HL-60 (cell line): ENCODE measurements around the gene KLHL36.

Experiments used
- DNase-seq, 2 experiments: peaks; one replicate each; pipeline ENCODE4 v3.0.0-alpha.2; 2010 to 2020; ENCODE audit warnings: low read depth in 1 of 2, low spot score in 1 of 2
- H3K27ac ChIP-seq: fragments of 250-450 bp; sonication (Bioruptor Pico); replicated peaks from 2 replicates; pipeline ENCODE4 v1.5.1; 2020; ENCODE audit warnings: mild to moderate bottlenecking, moderate library complexity
- H3K27me3 ChIP-seq: fragments of 250-450 bp; sonication (Bioruptor Pico); 2 replicates; pipeline ENCODE4 v1.5.1; 2021; ENCODE audit warnings: mild to moderate bottlenecking, moderate library complexity; ENCODE audit not compliant: insufficient read depth, poor library complexity, severe bottlenecking
- H3K4me3 ChIP-seq: replicated peaks from 2 replicates; pipeline ENCODE4 v1.5.1; 2011; ENCODE audit warnings: mild to moderate bottlenecking, control low read depth, low read length; ENCODE audit not compliant: insufficient read depth
- GABPA ChIP-seq: IDR thresholded peaks from 2 replicates; pipeline ENCODE4 v1.6.1; 2012; ENCODE audit warnings: low read depth
- POLR2AphosphoS5 ChIP-seq: IDR thresholded peaks from 2 replicates; pipeline ENCODE4 v1.6.1; 2012; ENCODE audit warnings: low read depth
- SPI1 ChIP-seq: IDR thresholded peaks from 2 replicates; pipeline ENCODE4 v1.6.1; 2012; ENCODE audit warnings: low read depth, mild to moderate bottlenecking, borderline replicate concordance
- TF ChIP-seq, protein P1 (sequence below): IDR thresholded peaks from 2 replicates; pipeline ENCODE4 v1.6.1; 2012; ENCODE audit warnings: low read depth; ENCODE audit not compliant: insufficient replicate concordance
- TF ChIP-seq, protein P2 (sequence below): IDR thresholded peaks from one replicate; pipeline ENCODE4 v1.5.1; 2011; ENCODE audit warnings: low read length, control low read depth, inconsistent platforms; ENCODE audit not compliant: insufficient read depth

The KLHL36 gene

DNA sequence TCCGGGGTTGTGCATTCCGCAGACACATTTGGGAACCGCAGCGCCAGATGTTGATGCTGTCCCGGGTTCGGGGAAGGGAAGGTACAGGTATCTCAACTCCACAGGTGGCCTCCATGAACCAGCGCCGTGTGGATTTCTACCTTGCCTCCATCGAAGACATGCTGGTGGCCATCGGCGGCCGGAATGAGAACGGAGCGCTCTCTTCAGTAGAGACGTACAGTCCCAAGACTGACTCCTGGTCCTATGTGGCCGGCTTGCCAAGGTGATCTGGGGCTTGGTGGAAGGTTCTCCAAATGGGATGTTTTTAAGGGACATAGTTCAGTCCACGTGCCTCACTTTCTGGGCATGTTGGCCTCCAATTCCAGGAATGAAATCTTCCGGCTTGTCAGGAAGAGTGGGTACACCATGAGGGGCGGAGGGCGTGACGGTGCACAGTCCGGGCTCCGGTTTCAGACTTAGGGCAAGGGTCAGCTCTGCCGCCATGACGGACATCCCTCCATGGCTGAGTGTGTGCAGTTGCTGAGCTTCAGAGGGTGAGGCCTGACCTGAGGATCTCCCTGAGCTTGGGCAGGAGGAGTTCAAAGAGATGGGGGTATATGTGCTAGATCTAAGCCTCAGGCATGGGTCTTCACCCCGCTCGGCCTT lies 11.5 kb downstream of the KLHL36 start:
- DNase-seq = no peak
- H3K27me3 ChIP-seq = no peaks in the 10 kb centered on the region
- TF ChIP-seq, protein P1, sequence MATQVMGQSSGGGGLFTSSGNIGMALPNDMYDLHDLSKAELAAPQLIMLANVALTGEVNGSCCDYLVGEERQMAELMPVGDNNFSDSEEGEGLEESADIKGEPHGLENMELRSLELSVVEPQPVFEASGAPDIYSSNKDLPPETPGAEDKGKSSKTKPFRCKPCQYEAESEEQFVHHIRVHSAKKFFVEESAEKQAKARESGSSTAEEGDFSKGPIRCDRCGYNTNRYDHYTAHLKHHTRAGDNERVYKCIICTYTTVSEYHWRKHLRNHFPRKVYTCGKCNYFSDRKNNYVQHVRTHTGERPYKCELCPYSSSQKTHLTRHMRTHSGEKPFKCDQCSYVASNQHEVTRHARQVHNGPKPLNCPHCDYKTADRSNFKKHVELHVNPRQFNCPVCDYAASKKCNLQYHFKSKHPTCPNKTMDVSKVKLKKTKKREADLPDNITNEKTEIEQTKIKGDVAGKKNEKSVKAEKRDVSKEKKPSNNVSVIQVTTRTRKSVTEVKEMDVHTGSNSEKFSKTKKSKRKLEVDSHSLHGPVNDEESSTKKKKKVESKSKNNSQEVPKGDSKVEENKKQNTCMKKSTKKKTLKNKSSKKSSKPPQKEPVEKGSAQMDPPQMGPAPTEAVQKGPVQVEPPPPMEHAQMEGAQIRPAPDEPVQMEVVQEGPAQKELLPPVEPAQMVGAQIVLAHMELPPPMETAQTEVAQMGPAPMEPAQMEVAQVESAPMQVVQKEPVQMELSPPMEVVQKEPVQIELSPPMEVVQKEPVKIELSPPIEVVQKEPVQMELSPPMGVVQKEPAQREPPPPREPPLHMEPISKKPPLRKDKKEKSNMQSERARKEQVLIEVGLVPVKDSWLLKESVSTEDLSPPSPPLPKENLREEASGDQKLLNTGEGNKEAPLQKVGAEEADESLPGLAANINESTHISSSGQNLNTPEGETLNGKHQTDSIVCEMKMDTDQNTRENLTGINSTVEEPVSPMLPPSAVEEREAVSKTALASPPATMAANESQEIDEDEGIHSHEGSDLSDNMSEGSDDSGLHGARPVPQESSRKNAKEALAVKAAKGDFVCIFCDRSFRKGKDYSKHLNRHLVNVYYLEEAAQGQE = no peak
- TF ChIP-seq GABPA (no peak), SPI1 (no peak), POLR2AphosphoS5 (no peak)
- TF ChIP-seq, protein P2, sequence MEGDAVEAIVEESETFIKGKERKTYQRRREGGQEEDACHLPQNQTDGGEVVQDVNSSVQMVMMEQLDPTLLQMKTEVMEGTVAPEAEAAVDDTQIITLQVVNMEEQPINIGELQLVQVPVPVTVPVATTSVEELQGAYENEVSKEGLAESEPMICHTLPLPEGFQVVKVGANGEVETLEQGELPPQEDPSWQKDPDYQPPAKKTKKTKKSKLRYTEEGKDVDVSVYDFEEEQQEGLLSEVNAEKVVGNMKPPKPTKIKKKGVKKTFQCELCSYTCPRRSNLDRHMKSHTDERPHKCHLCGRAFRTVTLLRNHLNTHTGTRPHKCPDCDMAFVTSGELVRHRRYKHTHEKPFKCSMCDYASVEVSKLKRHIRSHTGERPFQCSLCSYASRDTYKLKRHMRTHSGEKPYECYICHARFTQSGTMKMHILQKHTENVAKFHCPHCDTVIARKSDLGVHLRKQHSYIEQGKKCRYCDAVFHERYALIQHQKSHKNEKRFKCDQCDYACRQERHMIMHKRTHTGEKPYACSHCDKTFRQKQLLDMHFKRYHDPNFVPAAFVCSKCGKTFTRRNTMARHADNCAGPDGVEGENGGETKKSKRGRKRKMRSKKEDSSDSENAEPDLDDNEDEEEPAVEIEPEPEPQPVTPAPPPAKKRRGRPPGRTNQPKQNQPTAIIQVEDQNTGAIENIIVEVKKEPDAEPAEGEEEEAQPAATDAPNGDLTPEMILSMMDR = no peak
- no peak overlapping the region for H3K4me3 ChIP-seq
- H3K27ac ChIP-seq = no peak overlapping the region

DNA sequence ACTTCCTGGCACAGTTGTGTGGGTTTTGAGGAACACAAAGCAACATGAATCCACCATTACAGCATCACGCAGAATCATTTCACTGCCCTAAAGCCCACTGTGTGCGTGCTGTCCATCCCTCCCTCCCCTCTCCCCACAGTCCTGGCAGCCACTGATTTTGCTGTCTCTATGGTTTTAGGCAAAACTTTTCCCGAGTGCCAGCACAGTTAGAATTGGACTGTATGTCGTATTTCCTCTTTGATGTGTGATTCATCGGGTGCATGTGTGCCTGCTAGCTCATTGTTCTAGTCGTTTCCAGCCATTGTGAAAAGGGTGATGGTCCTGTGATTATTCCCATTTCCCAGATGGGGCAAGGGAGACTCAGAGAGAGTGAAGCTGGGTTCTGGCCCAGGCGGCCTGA lies 12.7 kb downstream of the KLHL36 start:
- H3K27ac ChIP-seq = no peak overlapping the region

DNA sequence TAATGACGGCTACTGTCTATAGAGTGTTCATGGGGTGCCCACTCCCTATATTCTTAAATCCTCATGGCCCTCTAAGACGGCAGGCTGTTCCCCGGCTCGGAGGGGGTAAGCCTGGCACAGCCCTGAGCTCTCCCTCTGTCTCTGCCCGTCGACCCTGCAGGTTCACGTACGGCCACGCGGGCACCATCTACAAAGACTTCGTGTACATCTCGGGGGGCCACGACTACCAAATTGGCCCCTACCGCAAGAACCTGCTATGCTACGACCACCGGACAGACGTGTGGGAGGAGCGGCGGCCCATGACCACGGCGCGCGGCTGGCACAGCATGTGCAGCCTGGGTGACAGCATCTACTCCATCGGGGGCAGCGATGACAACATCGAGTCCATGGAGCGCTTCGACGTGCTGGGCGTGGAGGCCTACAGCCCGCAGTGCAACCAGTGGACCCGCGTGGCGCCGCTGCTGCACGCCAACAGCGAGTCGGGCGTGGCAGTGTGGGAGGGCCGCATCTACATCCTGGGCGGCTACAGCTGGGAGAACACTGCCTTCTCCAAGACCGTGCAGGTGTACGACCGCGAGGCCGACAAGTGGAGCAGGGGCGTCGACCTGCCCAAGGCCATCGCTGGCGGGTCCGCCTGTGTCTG lies 13.2 kb downstream of the KLHL36 start:
- Histone ChIP-seq H3K27me3 (no peaks in the 10 kb centered on the region), H3K27ac (no peak overlapping the region), H3K4me3 (no peak overlapping the region)
- TF ChIP-seq, protein P2 = no peak
- TF ChIP-seq GABPA (no peak), POLR2AphosphoS5 (no peak), SPI1 (no peak)
- TF ChIP-seq, protein P1 = no peak
- DNase-seq = no peak

More for the DNA sequence above, 12.7 kb downstream of the KLHL36 start:
- Histone ChIP-seq H3K4me3 (no peak overlapping the region), H3K27me3 (no peaks in the 10 kb centered on the region)
- no peak for DNase-seq
- no peak for TF ChIP-seq GABPA
- TF ChIP-seq, protein P2 = no peak
- TF ChIP-seq SPI1 = no peak
- TF ChIP-seq, protein P1 = no peak
- TF ChIP-seq POLR2AphosphoS5 = no peak
